WTC11 (cell line): ENCODE data around the gene PLCD1.

ENCODE experiments used
- MYBL2 ChIP-seq: sonication (generic); formaldehyde crosslinking; IDR thresholded peaks from 2 replicates; pipeline ENCODE4 v1.8.1; 2023; ENCODE audit warnings: mild to moderate bottlenecking, moderate library complexity, missing genetic modification reagents
- TEAD1 ChIP-seq: sonication (generic); formaldehyde crosslinking; IDR thresholded peaks from 2 replicates; pipeline ENCODE4 v1.8.0; 2022; ENCODE audit warnings: mild to moderate bottlenecking, missing genetic modification reagents
- TF ChIP-seq, protein P1 (sequence below): sonication (generic); formaldehyde crosslinking; IDR thresholded peaks from 2 replicates; pipeline ENCODE4 v1.8.1; 2023; ENCODE audit warnings: mild to moderate bottlenecking, missing genetic modification reagents, moderate library complexity
- TF ChIP-seq, protein P2 (sequence below): sonication (generic); formaldehyde crosslinking; IDR thresholded peaks from 2 replicates; pipeline ENCODE4 v1.8.0; 2022; ENCODE audit warnings: missing genetic modification reagents

DNA sequence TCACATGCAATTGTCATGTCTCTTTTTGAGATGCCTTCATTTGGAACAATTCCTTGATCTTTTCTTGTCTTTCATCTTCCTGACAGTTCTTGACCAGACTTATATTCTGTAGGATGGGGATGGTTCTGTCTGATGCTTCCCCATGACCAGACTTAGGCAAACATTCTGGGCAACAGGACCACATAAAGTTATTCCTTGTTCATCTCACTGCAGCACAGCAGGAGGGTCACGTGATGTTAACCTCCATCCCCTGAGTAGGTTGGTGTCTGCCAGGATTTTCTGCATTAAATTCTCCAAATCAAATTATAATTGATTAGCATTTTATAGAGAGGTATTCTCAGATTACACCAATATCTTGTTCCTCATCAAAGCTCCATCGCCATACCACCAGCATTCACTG lies 17.4 kb upstream of the PLCD1 start:
- no peak for TF ChIP-seq TEAD1 (CRISPR knock-in tag)
- TF ChIP-seq, protein P1, sequence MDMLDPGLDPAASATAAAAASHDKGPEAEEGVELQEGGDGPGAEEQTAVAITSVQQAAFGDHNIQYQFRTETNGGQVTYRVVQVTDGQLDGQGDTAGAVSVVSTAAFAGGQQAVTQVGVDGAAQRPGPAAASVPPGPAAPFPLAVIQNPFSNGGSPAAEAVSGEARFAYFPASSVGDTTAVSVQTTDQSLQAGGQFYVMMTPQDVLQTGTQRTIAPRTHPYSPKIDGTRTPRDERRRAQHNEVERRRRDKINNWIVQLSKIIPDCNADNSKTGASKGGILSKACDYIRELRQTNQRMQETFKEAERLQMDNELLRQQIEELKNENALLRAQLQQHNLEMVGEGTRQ (CRISPR knock-in tag), result no peak
- no peak for TF ChIP-seq MYBL2 (CRISPR knock-in tag)
- TF ChIP-seq, protein P2, sequence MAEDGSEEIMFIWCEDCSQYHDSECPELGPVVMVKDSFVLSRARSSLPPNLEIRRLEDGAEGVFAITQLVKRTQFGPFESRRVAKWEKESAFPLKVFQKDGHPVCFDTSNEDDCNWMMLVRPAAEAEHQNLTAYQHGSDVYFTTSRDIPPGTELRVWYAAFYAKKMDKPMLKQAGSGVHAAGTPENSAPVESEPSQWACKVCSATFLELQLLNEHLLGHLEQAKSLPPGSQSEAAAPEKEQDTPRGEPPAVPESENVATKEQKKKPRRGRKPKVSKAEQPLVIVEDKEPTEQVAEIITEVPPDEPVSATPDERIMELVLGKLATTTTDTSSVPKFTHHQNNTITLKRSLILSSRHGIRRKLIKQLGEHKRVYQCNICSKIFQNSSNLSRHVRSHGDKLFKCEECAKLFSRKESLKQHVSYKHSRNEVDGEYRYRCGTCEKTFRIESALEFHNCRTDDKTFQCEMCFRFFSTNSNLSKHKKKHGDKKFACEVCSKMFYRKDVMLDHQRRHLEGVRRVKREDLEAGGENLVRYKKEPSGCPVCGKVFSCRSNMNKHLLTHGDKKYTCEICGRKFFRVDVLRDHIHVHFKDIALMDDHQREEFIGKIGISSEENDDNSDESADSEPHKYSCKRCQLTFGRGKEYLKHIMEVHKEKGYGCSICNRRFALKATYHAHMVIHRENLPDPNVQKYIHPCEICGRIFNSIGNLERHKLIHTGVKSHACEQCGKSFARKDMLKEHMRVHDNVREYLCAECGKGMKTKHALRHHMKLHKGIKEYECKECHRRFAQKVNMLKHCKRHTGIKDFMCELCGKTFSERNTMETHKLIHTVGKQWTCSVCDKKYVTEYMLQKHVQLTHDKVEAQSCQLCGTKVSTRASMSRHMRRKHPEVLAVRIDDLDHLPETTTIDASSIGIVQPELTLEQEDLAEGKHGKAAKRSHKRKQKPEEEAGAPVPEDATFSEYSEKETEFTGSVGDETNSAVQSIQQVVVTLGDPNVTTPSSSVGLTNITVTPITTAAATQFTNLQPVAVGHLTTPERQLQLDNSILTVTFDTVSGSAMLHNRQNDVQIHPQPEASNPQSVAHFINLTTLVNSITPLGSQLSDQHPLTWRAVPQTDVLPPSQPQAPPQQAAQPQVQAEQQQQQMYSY (CRISPR knock-in tag), result no peak
